IMR-90 (cell line): ENCODE results near the gene SOX5. TPM values are rescaled to one million over a fixed set of nuclear protein-coding genes. Genes with fewer than 3 reads are reported as not detected.

Experiments used
- ATAC-seq: fragments of 200-7000 bp; cut with Tn5 transposase; 2 replicates; pipeline ENCODE4 v1.9.1; 2020; ENCODE audit warnings: low read depth, mild to moderate bottlenecking, moderate library complexity
- BruUV-seq: library from RNA; stranded (reverse); fragments of 400-500 nt; replicated peaks from 2 replicates; lab custom pipeline; 2021; lab: Mats Ljungman, UMichigan
- CTCF ChIA-PET: fragments of 300-600 bp; formaldehyde crosslinking; extraction: SDS; loops from one replicate; lab custom pipeline; 2021; ENCODE audit warnings: antibody characterized with exemption; lab: Yijun Ruan, JAX
- POLR2A ChIA-PET: fragments of 300-600 bp; sonication (Branson Sonifier 250); formaldehyde crosslinking; loops from one replicate; lab custom pipeline; 2022; ENCODE audit warnings: antibody characterized with exemption; ENCODE audit not compliant: unreplicated experiment; lab: Charles Lee
- DNase-seq: peaks from one replicate; pipeline ENCODE4 v3.0.0; 2013
- H2AFZ ChIP-seq: replicated peaks from 2 replicates; pipeline ENCODE3; 2013; ENCODE audit warnings: low read length, mild to moderate bottlenecking; ENCODE audit not compliant: poor library complexity
- H2AK5ac ChIP-seq: 2 replicates; pipeline ENCODE4 v1.6.1; 2013; ENCODE audit warnings: low read depth, low read length, inconsistent platforms
- H2AK9ac ChIP-seq: replicated peaks from 2 replicates; pipeline ENCODE3; 2013; ENCODE audit warnings: mild to moderate bottlenecking, low read depth, low read length, moderate library complexity; ENCODE audit not compliant: poor library complexity
- H2BK120ac ChIP-seq: 2 replicates; pipeline ENCODE4 v1.6.1; 2013; ENCODE audit warnings: low read depth, low read length, inconsistent platforms
- H2BK15ac ChIP-seq: 3 replicates; pipeline ENCODE4 v1.6.1; 2013; ENCODE audit warnings: low read depth, low read length, inconsistent platforms
- H2BK20ac ChIP-seq: 2 replicates; pipeline ENCODE4 v1.6.1; 2013; ENCODE audit warnings: low read depth, mild to moderate bottlenecking, inconsistent platforms, low read length, moderate library complexity
- H2BK5ac ChIP-seq: 2 replicates; pipeline ENCODE4 v1.6.1; 2013; ENCODE audit warnings: mild to moderate bottlenecking, low read depth, low read length, inconsistent platforms; ENCODE audit not compliant: poor library complexity, severe bottlenecking
- H3K14ac ChIP-seq: replicated peaks from 2 replicates; pipeline ENCODE4 v1.6.1; 2013; ENCODE audit warnings: low read depth, low read length, inconsistent platforms
- H3K18ac ChIP-seq: 2 replicates; pipeline ENCODE4 v1.6.1; 2013; ENCODE audit warnings: low read depth, low read length, control low read depth
- H3K23ac ChIP-seq: 2 replicates; pipeline ENCODE4 v1.6.1; 2013; ENCODE audit warnings: low read depth, low read length, inconsistent platforms
- H3K27ac ChIP-seq: 2 replicates; pipeline ENCODE4 v1.5.1; 2013; ENCODE audit warnings: mild to moderate bottlenecking, control low read depth, low read length; ENCODE audit not compliant: insufficient read depth
- H3K27me3 ChIP-seq: 2 replicates; pipeline ENCODE4 v1.6.1; 2013; ENCODE audit warnings: low read length; ENCODE audit not compliant: control insufficient read depth, insufficient read depth
- H3K36me3 ChIP-seq: 2 replicates; pipeline ENCODE4 v1.6.1; 2013; ENCODE audit warnings: low read length, mixed read lengths; ENCODE audit not compliant: control insufficient read depth, insufficient read depth
- H3K4ac ChIP-seq: 2 replicates; pipeline ENCODE4 v1.6.1; 2013; ENCODE audit warnings: low read depth, low read length, inconsistent platforms
- H3K4me1 ChIP-seq: 2 replicates; pipeline ENCODE4 v1.6.1; 2013; ENCODE audit warnings: low read length, mixed read lengths; ENCODE audit not compliant: control insufficient read depth, insufficient read depth
- H3K4me2 ChIP-seq: 2 replicates; pipeline ENCODE4 v1.6.1; 2013; ENCODE audit warnings: low read depth, mild to moderate bottlenecking, control low read depth, low read length, moderate library complexity
- H3K4me3 ChIP-seq: 2 replicates; pipeline ENCODE4 v1.5.1; 2013; ENCODE audit warnings: low read depth, mild to moderate bottlenecking, control low read depth, low read length, moderate library complexity; ENCODE audit not compliant: insufficient read depth
- H3K56ac ChIP-seq: 2 replicates; pipeline ENCODE4 v1.6.1; 2013; ENCODE audit warnings: low read length, inconsistent platforms; ENCODE audit not compliant: insufficient read depth; ENCODE audit errors: extremely low read depth
- H3K79me1 ChIP-seq, 2 experiments: 2 replicates each; pipeline ENCODE4 v1.6.1; 2013; ENCODE audit warnings: low read length in 2 of 2, inconsistent platforms in 1 of 2, low read depth in 1 of 2
- H3K9ac ChIP-seq: 2 replicates; pipeline ENCODE4 v1.6.1; 2013; ENCODE audit warnings: low read depth, low read length, control low read depth
- H3K9me1 ChIP-seq: 2 replicates; pipeline ENCODE4 v1.6.1; 2013; ENCODE audit warnings: low read length, inconsistent platforms; ENCODE audit not compliant: insufficient read depth
- H3K9me3 ChIP-seq: 2 replicates; pipeline ENCODE4 v1.6.1; 2013; ENCODE audit warnings: low read length; ENCODE audit not compliant: control insufficient read depth, insufficient read depth
- H4K20me1 ChIP-seq: 2 replicates; pipeline ENCODE4 v1.6.1; 2013; ENCODE audit warnings: low read length, inconsistent platforms; ENCODE audit not compliant: insufficient read depth
- H4K5ac ChIP-seq: 2 replicates; pipeline ENCODE4 v1.6.1; 2013; ENCODE audit warnings: mild to moderate bottlenecking, low read depth, low read length, control low read depth
- H4K8ac ChIP-seq, 2 experiments: 2 replicates each; pipeline ENCODE4 v1.6.1; 2013; ENCODE audit warnings: low read depth in 2 of 2, low read length in 2 of 2, control low read depth in 1 of 2, inconsistent platforms in 1 of 2
- H4K91ac ChIP-seq: 2 replicates; pipeline ENCODE4 v1.6.1; 2013; ENCODE audit warnings: low read depth, low read length, inconsistent platforms; ENCODE audit not compliant: insufficient read depth
- BHLHE40 ChIP-seq: fragments of 150-350 bp; IDR thresholded peaks from 2 replicates; pipeline ENCODE4 v1.6.1; 2016; ENCODE audit warnings: mild to moderate bottlenecking, low read depth, low read length
- CEBPB ChIP-seq: IDR thresholded peaks from 2 replicates; pipeline ENCODE4 v1.6.1; 2012; ENCODE audit warnings: low read depth, low read length, improper control_type of control experiment
- MAFK ChIP-seq: IDR thresholded peaks from 2 replicates; pipeline ENCODE4 v1.6.1; 2012; ENCODE audit warnings: low read depth, low read length, improper control_type of control experiment
- MXI1 ChIP-seq: IDR thresholded peaks from 2 replicates; pipeline ENCODE4 v1.6.1; 2012; ENCODE audit warnings: low read depth, mild to moderate bottlenecking, low read length, moderate library complexity, borderline replicate concordance
- POLR2A ChIP-seq: IDR thresholded peaks from 2 replicates; pipeline ENCODE4 v1.6.1; 2012; ENCODE audit warnings: mild to moderate bottlenecking, low read depth, low read length
- RAD21 ChIP-seq: IDR thresholded peaks from 2 replicates; pipeline ENCODE4 v1.6.1; 2012; ENCODE audit warnings: low read length, improper control_type of control experiment
- RCOR1 ChIP-seq: IDR thresholded peaks from 2 replicates; pipeline ENCODE4 v1.6.1; 2012; ENCODE audit warnings: mild to moderate bottlenecking, low read length, improper control_type of control experiment; ENCODE audit not compliant: insufficient replicate concordance
- RFX5 ChIP-seq: IDR thresholded peaks from 2 replicates; pipeline ENCODE4 v1.8.0; 2012; ENCODE audit warnings: low read depth, mild to moderate bottlenecking, low read length, moderate library complexity
- USF2 ChIP-seq: fragments of 150-350 bp; IDR thresholded peaks from 2 replicates; pipeline ENCODE4 v1.6.1; 2017; ENCODE audit warnings: mild to moderate bottlenecking, antibody characterized with exemption, low read length, low read depth
- WGBS, 2 experiments: methylation state at CpG; one replicate each; pipeline versions ENCODE4 v1.1.5 to v1.1.7; 2013; ENCODE audit warnings: missing lambda C conversion rate in 2 of 2; ENCODE audit not compliant: insufficient read length in 1 of 2; ENCODE audit errors: extremely low coverage in 2 of 2; 5-methylcytosine and 5-hydroxymethylcytosine counted together
- dilution Hi-C: fragments of 300-500 bp; cut with HindIII; formaldehyde crosslinking; loops from one replicate; pipeline ENCODE4 v1.14.3; 2018; ENCODE audit warnings: low sequenced_read_pairs; ENCODE audit not compliant: unreplicated experiment
- in situ Hi-C: fragments of 300-500 bp; cut with MboI; formaldehyde crosslinking; loops from 3 replicates; pipeline ENCODE4 v1.14.3; 2019; ENCODE audit warnings: low sequenced_read_pairs, inconsistent platforms, mixed read lengths
- intact Hi-C: fragments of 100-400 bp; cut with micrococcal nuclease; formaldehyde crosslinking; loops from 2 replicates; pipeline ENCODE4 v1.10.0; 2022
- polyA plus RNA-seq, 3 experiments: library from polyadenylated mRNA; depleted of rRNA; stranded (reverse); fragments of >200 nt; gene quantifications; 2 replicates each; pipeline ENCODE4 v1.2.3, GENCODE V29; 2012; ENCODE audit warnings: low replicate concordance in 1 of 3
- total RNA-seq: library from RNA; depleted of rRNA; stranded (reverse); fragments of >200 nt; gene quantifications from 2 replicates; pipeline ENCODE4 v1.2.3, GENCODE V29; 2012

Gene SOX5
- total and polyA plus RNA-seq, 2 of the 4 experiments (the other 2 are of a cell fraction) = 1.1 to 13.1 TPM

GRCh38 chr12:23484238-23484637, 465.2 kb downstream of the SOX5 start:
- Histone ChIP-seq H3K4ac (no peak overlapping the region), H2AK5ac (no peak overlapping the region), H3K18ac (no peak overlapping the region), H4K20me1 (no peaks in the 10 kb centered on the region), H3K4me3 (no peak overlapping the region), H3K27me3 (no peaks in the 10 kb centered on the region), H2AFZ (no peak overlapping the region), H2BK15ac (no peak overlapping the region), H3K36me3 (no peaks in the 10 kb centered on the region), H3K4me2 (no peak overlapping the region), H3K23ac (no peak overlapping the region), H3K79me1 (no peaks in the 10 kb centered on the region), H3K9me1 (no peaks in the 10 kb centered on the region), H2AK9ac (no peak overlapping the region), H4K8ac (no peak overlapping the region), H4K91ac (no peak overlapping the region), H3K9me3 (no peaks in the 10 kb centered on the region), H3K14ac (no peak overlapping the region), H3K27ac (no peak overlapping the region), H3K56ac (no peak overlapping the region), H3K4me1 (no peaks in the 10 kb centered on the region), H4K5ac (no peak overlapping the region), H2BK5ac (no peak overlapping the region), H3K9ac (no peak overlapping the region), H2BK20ac (no peak overlapping the region), H2BK120ac (no peak overlapping the region)
- in situ Hi-C loops (no loop called here), dilution Hi-C loops (no loop called here), intact Hi-C loops (no loop called here)
- no TSS peak for BruUV-seq
- no peak for DNase-seq
- no peak for ATAC-seq
- ChIA-PET CTCF (no interaction called here), POLR2A (no interaction called here)
- no CpG with 5 or more reads among the region's 2 CpGs for WGBS, 2 experiments
- TF ChIP-seq USF2 (no peak), RAD21 (no peak), CEBPB (no peak), MAFK (no peak), RFX5 (no peak), RCOR1 (no peak), MXI1 (no peak), POLR2A (no peak), BHLHE40 (no peak)
